Muscle layer of duodenum (tissue), 2 donors: ENCODE measurements around the gene AMT.
A peak's percentile ranks its signal among the peaks of the same experiment; 100 is the strongest.

Source experiments
- H3K27ac ChIP-seq: one replicate; pipeline ENCODE4 v1.7.0; 2013; ENCODE audit warnings: mild to moderate bottlenecking, low read length
- H3K27me3 ChIP-seq: one replicate; pipeline ENCODE4 v1.7.0; 2013; ENCODE audit warnings: low read depth, mild to moderate bottlenecking, control low read depth, low read length
- H3K36me3 ChIP-seq, 2 donors: one replicate each; pipeline ENCODE4 v1.7.0; 2013; ENCODE audit warnings: low read length in 2 of 2, control low read depth in 1 of 2, mild to moderate bottlenecking in 1 of 2; ENCODE audit not compliant: insufficient read depth in 2 of 2, control insufficient read depth in 1 of 2
- H3K4me1 ChIP-seq, 2 donors: one replicate each; pipeline ENCODE4 v1.7.0; 2013; ENCODE audit warnings: low read length in 2 of 2, mild to moderate bottlenecking in 2 of 2, control low read depth in 1 of 2, moderate library complexity in 1 of 2; ENCODE audit not compliant: insufficient read depth in 2 of 2, control insufficient read depth in 1 of 2
- H3K4me3 ChIP-seq, 2 donors: one replicate each; pipeline ENCODE4 v1.7.0; 2013; ENCODE audit warnings: low read length in 2 of 2, low read depth in 1 of 2, mild to moderate bottlenecking in 1 of 2
- H3K9me3 ChIP-seq, 2 donors: one replicate each; pipeline ENCODE4 v1.7.0; 2013; ENCODE audit warnings: low read length in 2 of 2, control low read depth in 1 of 2, mild to moderate bottlenecking in 1 of 2; ENCODE audit not compliant: control insufficient read depth in 1 of 2
- donor health status: healthy.

Gene AMT

DNA sequence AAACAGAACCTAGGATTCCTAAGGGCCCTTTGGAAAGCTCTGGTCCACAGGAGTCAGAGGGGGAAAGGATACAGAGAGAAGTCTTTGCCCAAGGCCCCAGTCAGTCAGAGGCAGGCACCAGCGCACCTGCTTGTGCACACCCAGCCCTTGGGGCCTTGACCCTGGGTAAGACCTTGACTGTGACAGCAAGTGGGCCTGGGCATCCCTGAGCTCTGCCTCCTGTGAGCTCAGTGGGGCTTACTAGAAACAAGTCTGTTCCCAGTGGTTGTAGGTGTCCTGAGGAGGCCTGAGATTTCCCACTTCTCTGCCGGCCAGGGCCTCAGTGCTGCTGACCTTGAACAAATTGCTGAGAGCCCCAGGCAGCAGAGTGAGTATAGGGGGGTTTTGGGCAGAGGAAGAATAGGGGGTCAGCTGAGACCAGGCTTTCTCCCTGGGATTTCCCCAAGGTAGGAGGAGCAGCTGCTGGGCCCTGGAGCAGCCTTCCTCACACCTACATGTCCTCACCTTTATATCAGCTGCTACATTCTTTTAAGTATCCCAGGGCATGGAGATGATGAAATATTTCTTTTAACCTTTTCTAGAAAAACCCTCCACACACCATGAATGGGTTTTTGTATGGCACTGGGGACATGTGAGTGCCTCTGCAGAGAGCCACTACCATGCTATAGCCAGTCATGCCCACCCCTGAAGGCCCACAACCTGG lies 38.1 kb upstream of the AMT start:
- no peaks in the 10 kb centered on the region for H3K27me3 ChIP-seq
- H3K27ac ChIP-seq = no peak overlapping the region
- H3K4me1 ChIP-seq = peaks cover 0 to 5% of the 10 kb centered on the region in 2 donors
- H3K4me3 ChIP-seq = no peak overlapping the region
- H3K36me3 ChIP-seq = no peaks in the 10 kb centered on the region
- H3K9me3 ChIP-seq = no peaks in the 10 kb centered on the region

DNA sequence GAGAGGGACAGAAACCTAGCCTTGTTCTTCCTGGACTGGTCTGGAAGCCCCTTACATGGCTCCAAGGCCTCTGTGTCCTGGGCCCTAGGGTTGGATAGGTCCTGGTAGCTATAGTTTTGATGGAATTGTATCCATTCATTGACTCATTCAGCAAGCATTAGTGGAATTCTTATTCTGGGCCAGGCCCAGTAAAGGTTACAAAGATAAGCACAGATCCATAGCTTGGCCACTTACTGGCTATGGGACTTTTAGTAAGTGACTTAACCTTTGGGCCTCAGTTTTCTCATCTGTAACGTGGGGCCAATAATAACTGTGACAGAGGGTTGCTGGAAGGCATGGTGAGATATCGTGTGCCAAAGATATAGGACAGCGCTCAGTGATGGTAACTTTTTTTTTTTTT lies 34.2 kb upstream of the AMT start:
- Histone ChIP-seq H3K27me3 (no peaks in the 10 kb centered on the region), H3K4me1 (peaks cover 0 to 9% of the 10 kb centered on the region in 2 donors), H3K9me3 (no peaks in the 10 kb centered on the region), H3K27ac (no peak overlapping the region), H3K4me3 (no peak overlapping the region), H3K36me3 (no peaks in the 10 kb centered on the region)

DNA sequence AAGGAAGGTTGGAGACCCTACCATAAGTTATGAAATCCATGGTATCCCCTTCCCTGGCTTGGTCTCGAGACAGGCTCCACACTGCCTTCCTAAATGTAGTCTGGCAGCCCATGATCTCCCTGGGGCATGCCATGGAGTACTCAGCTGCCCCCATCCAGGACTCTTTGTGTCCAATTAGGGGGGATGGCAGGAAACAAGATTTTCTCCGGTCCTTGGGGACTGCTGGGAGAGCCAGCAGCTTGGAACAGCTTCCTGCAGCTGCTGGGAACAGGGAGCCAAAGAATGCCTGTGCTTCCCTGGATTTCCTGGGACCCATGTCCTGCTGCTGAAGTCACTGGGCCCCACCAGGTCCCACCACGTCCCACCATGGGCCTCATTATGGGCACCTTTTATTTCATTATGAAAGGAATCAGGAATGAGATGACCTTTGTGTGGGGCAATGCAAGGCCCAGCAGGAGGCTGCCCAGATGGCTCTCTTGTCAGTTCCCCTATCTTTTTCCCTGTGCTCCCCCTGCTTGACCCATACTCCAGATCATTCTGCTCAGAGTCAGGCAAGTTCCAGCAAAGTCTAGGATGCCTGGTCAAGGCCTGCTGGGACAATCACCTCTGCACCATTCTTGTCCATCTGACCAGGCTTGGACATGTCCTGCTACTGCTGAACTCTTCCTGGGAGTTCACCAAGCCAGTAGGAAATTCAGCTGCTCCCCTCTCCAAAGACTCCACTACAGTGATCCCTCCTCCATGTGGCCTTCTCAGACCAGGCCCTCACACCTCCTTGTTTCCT lies 32.8 kb upstream of the AMT start:
- Histone ChIP-seq H3K9me3 (no peaks in the 10 kb centered on the region), H3K27me3 (no peaks in the 10 kb centered on the region), H3K27ac (no peak overlapping the region), H3K4me3 (no peak overlapping the region), H3K4me1 (peaks cover 0 to 4% of the 10 kb centered on the region in 2 donors), H3K36me3 (no peaks in the 10 kb centered on the region)

DNA sequence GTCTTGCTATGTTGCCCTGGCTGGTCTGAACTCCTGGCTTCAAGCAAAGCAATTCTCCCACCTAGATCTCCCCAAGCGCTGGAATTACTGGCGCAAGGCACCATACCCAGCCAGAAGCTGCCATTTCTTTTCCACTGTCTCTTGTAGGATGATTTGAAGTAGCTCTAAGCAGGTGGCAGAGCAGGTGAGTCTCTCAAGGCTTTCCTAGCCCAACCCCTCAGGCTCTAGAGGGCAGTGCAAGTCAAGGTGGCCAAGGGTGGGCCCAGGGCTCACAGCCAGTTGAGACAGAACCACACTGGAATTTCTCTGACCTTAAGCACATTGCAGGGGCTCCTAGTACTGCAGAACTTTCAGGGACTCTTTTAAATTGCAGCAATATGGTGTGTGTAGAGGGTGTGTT lies 32.2 kb upstream of the AMT start:
- peaks cover 0 to 4% of the 10 kb centered on the region in 2 donors for H3K4me1 ChIP-seq
- H3K9me3 ChIP-seq = no peaks in the 10 kb centered on the region
- H3K36me3 ChIP-seq = no peaks in the 10 kb centered on the region
- H3K27me3 ChIP-seq = no peaks in the 10 kb centered on the region
- H3K27ac ChIP-seq = no peak overlapping the region
- H3K4me3 ChIP-seq = no peak overlapping the region

DNA sequence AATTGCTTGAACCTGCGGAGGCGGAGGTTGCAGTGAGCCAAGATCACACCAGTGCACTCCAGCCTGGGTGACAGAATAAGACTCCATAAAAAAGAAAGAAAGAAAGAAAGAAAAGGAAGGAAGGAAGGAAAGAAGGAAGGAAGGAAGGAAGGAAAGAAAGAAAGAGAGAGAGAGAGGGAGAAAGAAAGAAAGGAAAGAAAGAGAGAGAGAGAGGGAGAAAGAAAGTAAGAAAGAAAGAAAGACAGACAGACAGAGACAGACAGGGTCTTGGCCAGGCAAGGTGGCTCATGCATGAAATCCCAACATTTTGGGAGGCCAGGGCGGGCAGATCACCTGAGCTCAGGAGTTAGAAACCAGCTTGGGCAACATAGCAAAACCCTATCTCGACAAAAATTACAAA lies 31.3 kb upstream of the AMT start:
- Histone ChIP-seq H3K9me3 (no peaks in the 10 kb centered on the region), H3K36me3 (no peaks in the 10 kb centered on the region), H3K27ac (no peak overlapping the region), H3K4me1 (peaks cover 0 to 4% of the 10 kb centered on the region in 2 donors), H3K27me3 (no peaks in the 10 kb centered on the region), H3K4me3 (no peak overlapping the region)

DNA sequence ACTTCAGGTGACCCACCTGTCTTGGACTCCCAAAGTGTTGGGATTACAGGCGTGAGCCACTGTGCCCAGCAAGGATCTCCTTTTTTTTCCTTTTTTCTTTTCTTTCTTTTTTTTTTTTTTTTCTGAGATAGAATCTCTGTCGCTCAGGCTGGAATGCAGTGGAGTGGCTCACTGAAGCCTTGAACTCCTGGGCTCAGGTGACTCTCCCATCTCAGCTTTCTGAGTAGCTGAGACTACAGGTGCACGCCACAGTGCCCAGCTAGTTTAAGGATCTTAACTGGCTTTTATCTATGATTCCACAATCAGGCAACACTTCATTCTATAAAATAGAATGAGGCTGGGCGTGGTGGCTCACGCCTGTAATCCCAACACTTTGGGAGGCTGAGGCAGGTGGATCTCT lies 23.1 kb upstream of the AMT start:
- no peak overlapping the region for H3K4me3 ChIP-seq
- H3K27me3 ChIP-seq = no peaks in the 10 kb centered on the region
- H3K27ac ChIP-seq = no peak overlapping the region
- H3K9me3 ChIP-seq = no peaks in the 10 kb centered on the region
- no peaks in the 10 kb centered on the region for H3K36me3 ChIP-seq
- H3K4me1 ChIP-seq = peaks cover 0 to 11% of the 10 kb centered on the region in 2 donors

DNA sequence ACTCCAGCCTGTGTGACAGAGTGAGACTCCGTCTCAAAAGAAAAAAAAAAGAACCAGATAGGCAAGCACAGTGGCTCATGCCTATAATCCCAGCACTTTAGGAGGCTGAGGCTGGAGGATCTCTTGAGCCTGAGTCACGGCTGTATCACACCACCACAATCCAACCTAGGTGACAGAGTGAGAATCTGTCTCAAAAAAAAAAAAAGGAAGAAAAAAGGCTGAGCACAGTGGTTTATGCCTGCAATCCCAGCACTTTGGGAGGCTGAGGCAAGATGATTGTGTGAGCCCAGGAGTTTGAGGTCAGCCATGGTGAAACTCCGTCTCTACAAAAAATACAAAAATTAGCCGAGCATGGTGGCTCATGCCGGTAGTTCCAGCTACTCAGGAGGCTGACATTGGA lies 12.5 kb upstream of the AMT start:
- Histone ChIP-seq H3K4me1 (no peaks in the 10 kb centered on the region), H3K27ac (no peak overlapping the region), H3K4me3 (no peak overlapping the region), H3K27me3 (no peaks in the 10 kb centered on the region), H3K36me3 (no peaks in the 10 kb centered on the region), H3K9me3 (no peaks in the 10 kb centered on the region)

DNA sequence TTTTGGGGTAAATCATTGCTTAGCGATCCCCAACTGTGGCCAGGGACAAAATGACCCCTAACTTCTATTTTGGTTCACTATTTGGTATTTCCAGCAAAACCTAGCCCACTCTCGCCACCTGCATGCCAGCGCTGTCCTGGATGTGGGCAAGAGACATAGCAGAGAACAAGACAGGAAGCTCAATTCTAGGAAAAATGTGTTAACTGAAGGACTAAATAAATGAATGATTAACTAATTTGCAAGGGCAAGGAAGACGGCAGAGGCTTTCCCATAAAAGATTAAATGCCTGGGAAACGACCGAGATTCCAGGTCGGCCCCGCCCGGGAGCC lies 6.4 kb upstream of the AMT start:
- peaks cover 0 to 4% of the 10 kb centered on the region in 2 donors for H3K4me1 ChIP-seq
- peak overlapping the region; percentile 72 to 85 for H3K4me3 ChIP-seq
- no peaks in the 10 kb centered on the region for H3K9me3 ChIP-seq
- H3K27me3 ChIP-seq = no peaks in the 10 kb centered on the region
- peak overlapping the region; percentile 77 for H3K27ac ChIP-seq
- peaks cover 9 to 22% of the 10 kb centered on the region in 2 donors for H3K36me3 ChIP-seq

DNA sequence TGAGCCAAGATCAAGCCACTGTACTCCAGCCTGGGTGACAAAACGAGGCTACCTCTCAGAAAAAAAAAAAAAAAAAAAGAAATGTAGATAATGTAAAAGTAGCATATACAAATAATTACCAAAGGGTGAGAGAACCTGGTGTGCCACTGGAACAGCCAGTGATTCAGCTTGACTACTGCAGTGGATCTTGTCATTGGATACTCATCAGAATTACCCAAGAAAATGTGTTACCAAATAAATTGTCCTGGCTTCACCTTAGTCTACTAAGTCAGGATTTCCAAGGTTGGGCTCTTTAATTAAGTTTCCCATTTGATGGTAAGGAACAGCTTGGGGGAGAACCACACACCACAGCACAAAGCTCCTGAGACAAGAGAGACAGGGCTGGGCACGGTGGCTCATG lies 5.3 kb upstream of the AMT start:
- Histone ChIP-seq H3K4me3 (no peak overlapping the region), H3K27me3 (no peaks in the 10 kb centered on the region), H3K36me3 (peaks cover 9 to 22% of the 10 kb centered on the region in 2 donors), H3K27ac (no peak overlapping the region), H3K9me3 (no peaks in the 10 kb centered on the region), H3K4me1 (peaks cover 2 to 10% of the 10 kb centered on the region in 2 donors)

DNA sequence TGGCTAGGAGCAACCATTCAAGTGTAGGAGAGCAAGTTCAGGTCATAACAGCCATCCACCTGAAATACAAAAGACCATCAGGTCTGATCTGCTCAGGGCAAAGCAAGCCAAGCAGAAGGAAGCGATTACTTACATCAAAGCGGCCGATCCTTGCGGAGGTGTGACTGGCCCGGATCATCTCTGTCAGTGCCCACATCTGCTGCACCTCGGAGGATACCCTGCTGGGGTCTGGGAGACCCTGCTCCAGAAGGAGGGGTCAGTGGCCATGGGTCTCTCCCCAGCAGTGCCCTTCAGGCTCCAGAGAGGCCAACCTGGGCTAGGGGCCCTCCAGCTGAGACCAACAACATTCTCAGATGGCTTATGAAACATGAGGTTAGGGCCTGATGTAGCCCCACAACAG lies 2.5 kb upstream of the AMT start:
- Histone ChIP-seq H3K27ac (no peak overlapping the region), H3K4me1 (peaks cover 12 to 23% of the 10 kb centered on the region in 2 donors), H3K9me3 (no peaks in the 10 kb centered on the region), H3K36me3 (peaks cover 9 to 31% of the 10 kb centered on the region in 2 donors), H3K27me3 (no peaks in the 10 kb centered on the region), H3K4me3 (no peak overlapping the region)

DNA sequence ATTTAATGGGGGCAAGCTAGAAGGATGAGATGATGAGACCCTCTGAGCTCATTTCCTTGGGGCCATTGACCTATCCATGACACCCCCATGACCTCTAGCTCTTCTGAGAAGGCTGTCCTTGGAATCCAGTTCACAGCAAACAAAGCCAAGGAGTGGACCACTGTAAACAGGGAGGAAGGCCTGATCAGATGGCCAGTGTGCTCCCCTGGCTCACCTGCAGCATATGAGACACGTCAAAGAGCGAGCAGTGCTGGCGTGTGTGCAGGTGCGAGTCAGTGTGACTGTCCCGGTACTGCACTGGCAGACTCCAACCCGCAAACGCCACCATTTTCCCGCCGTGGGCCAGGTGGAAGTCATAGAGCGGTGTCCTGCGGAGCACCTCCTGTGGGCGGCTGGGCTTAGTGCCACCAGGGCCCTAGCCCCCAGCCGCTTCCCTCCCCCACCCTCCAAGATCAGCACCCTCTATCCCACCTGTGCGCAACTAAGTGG lies 339 bp downstream of the AMT start:
- no peaks in the 10 kb centered on the region for H3K27me3 ChIP-seq
- no peaks in the 10 kb centered on the region for H3K9me3 ChIP-seq
- H3K4me3 ChIP-seq = peak overlapping the region; percentile 63 to 69
- peak overlapping the region; percentile 60 for H3K27ac ChIP-seq
- peaks cover 12 to 22% of the 10 kb centered on the region in 2 donors for H3K4me1 ChIP-seq
- H3K36me3 ChIP-seq = peaks cover 9 to 43% of the 10 kb centered on the region in 2 donors
